ENCODE results near the gene PKLR. TPM values are rescaled to one million over a fixed set of nuclear protein-coding genes. Genes with fewer than 3 reads are reported as not detected.
"Not testable (repeated sequence)": the region's sequence is repeated elsewhere in the genome, so short reads cannot be mapped to it uniquely, and the experiment has no call there.

Gene PKLR
- total and polyA plus RNA-seq, 3 experiments from 2014 or later: not detected

GRCh38 chr1:155251566-155251965 is 49.7 kb downstream of the PKLR start:
- Mint-ChIP-seq H3K36me3 (peaks cover 0 to 7% (median 0%) of the 10 kb centered on the region in 3 donors), H3K4me1 (peaks cover 22 to 34% (median 28%) of the 10 kb centered on the region in 3 donors), H3K4me3 (peak overlapping the region in 1 of 7 donors; percentile 17), H3K27ac (peak overlapping the region in 2 of 8 donors; percentile 27 to 41), H3K9me3 (no peaks in the 10 kb centered on the region), H3K27me3 (no peaks in the 10 kb centered on the region)
- H3K9me3 ChIP-seq (ENCODE audit: low read length): no peaks in the 10 kb centered on the region
- H3K36me3 ChIP-seq (ENCODE audit: insufficient read depth, low read length): peaks cover 2% of the 10 kb centered on the region
- H3K27me3 ChIP-seq (ENCODE audit: insufficient read depth, low read length, poor library complexity, severe bottlenecking): no peaks in the 10 kb centered on the region
- H3K27ac ChIP-seq (ENCODE audit: low read depth, low read length): no peak overlapping the region
- H3K4me3 ChIP-seq (ENCODE audit: low read length): no peak overlapping the region
- ChIA-PET POLR2A (interaction anchor here (0.5 to 3.3 kb wide), 4 partner anchors 10 to 432 kb away, joined by 3 to 16 read pairs (median 7); partner anchors contain the start of genes CLK2 and SCAMP3), CTCF (interaction anchor here (0.8 to 7.1 kb wide), 30 partner anchors 9 to 474 kb away, joined by 3 to 116 read pairs (median 7); partner anchors contain the start of genes CLK2, FDPS, HCN3 and KRTCAP2)
- peaks cover 7% of the 10 kb centered on the region for H3K4me1 ChIP-seq (ENCODE audit: insufficient read depth, low read length)
- DNase-seq: no peak

- ChIA-PET CTCF (interaction anchor here (0.6 to 7.1 kb wide), 48 partner anchors 9 to 475 kb away, joined by 3 to 116 read pairs (median 5); partner anchors contain the start of genes CLK2, FDPS, HCN3 and KRTCAP2), POLR2A (interaction anchor here (1.0 to 3.3 kb wide), 4 partner anchors 11 to 313 kb away, joined by 6 to 16 read pairs (median 7); partner anchors contain the start of genes CLK2 and SCAMP3)
- Mint-ChIP-seq H3K36me3 (no peaks in the 10 kb centered on the region), H3K27me3 (no peaks in the 10 kb centered on the region), H3K4me1 (peaks cover 20 to 32% (median 24%) of the 10 kb centered on the region in 3 donors), H3K27ac (peak overlapping the region in 4 of 8 donors; percentile 13 to 83 (median 40)), H3K4me3 (peak overlapping the region; percentile 17 to 84 (median 59)), H3K9me3 (no peaks in the 10 kb centered on the region)
- Histone ChIP-seq H3K4me3 (ENCODE audit: low read length) (peak overlapping the region; percentile 54), H3K9me3 (ENCODE audit: low read length) (no peaks in the 10 kb centered on the region), H3K4me1 (ENCODE audit: insufficient read depth, low read length) (peaks cover 5% of the 10 kb centered on the region), H3K27ac (ENCODE audit: low read depth, low read length) (no peak overlapping the region), H3K36me3 (ENCODE audit: insufficient read depth, low read length) (no peaks in the 10 kb centered on the region), H3K27me3 (ENCODE audit: insufficient read depth, low read length, poor library complexity, severe bottlenecking) (no peaks in the 10 kb centered on the region)
- peak; percentile 88 to 97 (median 95) for DNase-seq
Measured at GRCh38 chr1:155250633-155251449, 50.4 kb downstream of the PKLR start.

- Histone ChIP-seq H3K4me1 (ENCODE audit: insufficient read depth, low read length) (peaks cover under 1% of the 10 kb centered on the region), H3K27ac (ENCODE audit: low read depth, low read length) (no peak overlapping the region), H3K4me3 (ENCODE audit: low read length) (peak overlapping the region; percentile 54), H3K9me3 (ENCODE audit: low read length) (no peaks in the 10 kb centered on the region), H3K36me3 (ENCODE audit: insufficient read depth, low read length) (no peaks in the 10 kb centered on the region), H3K27me3 (ENCODE audit: insufficient read depth, low read length, poor library complexity, severe bottlenecking) (no peaks in the 10 kb centered on the region)
- no peaks in the 10 kb centered on the region for H3K9me3 Mint-ChIP-seq
- H3K27ac Mint-ChIP-seq: peak overlapping the region in 3 of 8 donors; percentile 13 to 55 (median 24)
- ChIA-PET CTCF (interaction anchor here (0.6 to 7.1 kb wide), 38 partner anchors 9 to 348 kb away, joined by 3 to 116 read pairs (median 6); partner anchors contain the start of genes CLK2, FDPS, HCN3 and KRTCAP2), POLR2A (interaction anchor here (1.0 to 3.3 kb wide), 4 partner anchors 11 to 313 kb away, joined by 6 to 16 read pairs (median 7); partner anchors contain the start of genes CLK2 and SCAMP3)
- H3K4me1 Mint-ChIP-seq: peaks cover 18 to 26% (median 20%) of the 10 kb centered on the region in 3 donors
- H3K4me3 Mint-ChIP-seq: peak overlapping the region; percentile 17 to 84 (median 62)
- DNase-seq: peak in 2 of 5 donors; percentile 17 to 52
- H3K36me3 Mint-ChIP-seq: no peaks in the 10 kb centered on the region
- H3K27me3 Mint-ChIP-seq: no peaks in the 10 kb centered on the region
Measured at GRCh38 chr1:155250246-155250632, 51.0 kb downstream of the PKLR start.

- H3K27ac Mint-ChIP-seq: peak overlapping the region in 1 of 8 donors; percentile 62
- H3K27ac ChIP-seq (ENCODE audit: low read depth, low read length): no peak overlapping the region
- no peak overlapping the region for H3K4me3 ChIP-seq (ENCODE audit: low read length)
- peaks cover 0 to 3% (median 3%) of the 10 kb centered on the region in 5 donors for H3K9me3 Mint-ChIP-seq
- peaks cover 18% of the 10 kb centered on the region for H3K4me1 ChIP-seq (ENCODE audit: insufficient read depth, low read length)
- no peak for DNase-seq
- CTCF ChIA-PET: interaction anchor here (1.0 to 7.1 kb wide), 5 partner anchors 13 to 75 kb away, joined by 3 to 116 read pairs (median 20); partner anchors contain the start of genes KRTCAP2, RUSC1, SCAMP3 and THBS3
- peaks cover 22 to 27% (median 26%) of the 10 kb centered on the region in 3 donors for H3K4me1 Mint-ChIP-seq
- H3K27me3 ChIP-seq (ENCODE audit: insufficient read depth, low read length, poor library complexity, severe bottlenecking): no peaks in the 10 kb centered on the region
- H3K36me3 Mint-ChIP-seq: peaks cover 0 to 3% (median 2%) of the 10 kb centered on the region in 3 donors
- H3K27me3 Mint-ChIP-seq: peaks cover 4 to 9% of the 10 kb centered on the region in 2 donors
- H3K9me3 ChIP-seq (ENCODE audit: low read length): no peaks in the 10 kb centered on the region
- POLR2A ChIA-PET: interaction anchor here (0.8 kb wide), 1 partner anchor 1078 kb away, joined by 3 read pairs; no protein-coding TSS in a partner anchor
- H3K4me3 Mint-ChIP-seq: no peak overlapping the region
- no peaks in the 10 kb centered on the region for H3K36me3 ChIP-seq (ENCODE audit: insufficient read depth, low read length)
Measured at GRCh38 chr1:155247667-155248553, 53.3 kb downstream of the PKLR start.

- H3K9me3 Mint-ChIP-seq; H3K36me3 ChIP-seq (ENCODE audit: insufficient read depth, low read length); H3K4me3 ChIP-seq (ENCODE audit: low read length); H3K27me3 ChIP-seq (ENCODE audit: insufficient read depth, low read length, poor library complexity, severe bottlenecking); DNase-seq; CTCF ChIA-PET; H3K27me3 Mint-ChIP-seq; H3K36me3 Mint-ChIP-seq; H3K9me3 ChIP-seq (ENCODE audit: low read length); H3K27ac ChIP-seq (ENCODE audit: low read depth, low read length): not testable (repeated sequence)
- peak overlapping the region in 4 of 8 donors; percentile 22 to 69 (median 45) for H3K27ac Mint-ChIP-seq
- peak overlapping the region in 1 of 7 donors; percentile 60 for H3K4me3 Mint-ChIP-seq
- peaks cover 22 to 35% (median 29%) of the 10 kb centered on the region in 3 donors for H3K4me1 Mint-ChIP-seq
- H3K4me1 ChIP-seq (ENCODE audit: insufficient read depth, low read length): peaks cover 22% of the 10 kb centered on the region
- POLR2A ChIA-PET: interaction anchor here (0.5 to 0.8 kb wide), 2 partner anchors 12 to 1077 kb away, joined by 3 read pairs; no protein-coding TSS in a partner anchor
Measured at GRCh38 chr1:155246796-155247195, 54.4 kb downstream of the PKLR start.

GRCh38 chr1:155245163-155245524 is 56.1 kb downstream of the PKLR start:
- peaks cover 33 to 45% (median 39%) of the 10 kb centered on the region in 3 donors for H3K4me1 Mint-ChIP-seq
- H3K27ac ChIP-seq (ENCODE audit: low read depth, low read length): peak overlapping the region; percentile 75
- peak overlapping the region; percentile 79 for H3K4me3 ChIP-seq (ENCODE audit: low read length)
- peak overlapping the region; percentile 89 to 99 (median 95) for H3K27ac Mint-ChIP-seq
- H3K36me3 Mint-ChIP-seq: peaks cover 0 to 4% (median 2%) of the 10 kb centered on the region in 3 donors
- no peaks in the 10 kb centered on the region for H3K36me3 ChIP-seq (ENCODE audit: insufficient read depth, low read length)
- ChIA-PET CTCF (interaction anchor here (1.0 to 2.7 kb wide), 6 partner anchors 17 to 78 kb away, joined by 3 to 21 read pairs (median 9); partner anchors contain the start of genes CLK2, MTX1, SCAMP3 and THBS3), POLR2A (interaction anchor here (0.6 to 1.9 kb wide), 6 partner anchors 11 to 333 kb away, joined by 3 to 6 read pairs (median 4); partner anchors contain the start of genes CLK2 and SCAMP3)
- peaks cover 4 to 9% of the 10 kb centered on the region in 2 donors for H3K27me3 Mint-ChIP-seq
- DNase-seq: no peak
- H3K9me3 Mint-ChIP-seq: peaks cover 0 to 3% (median 3%) of the 10 kb centered on the region in 5 donors
- no peaks in the 10 kb centered on the region for H3K27me3 ChIP-seq (ENCODE audit: insufficient read depth, low read length, poor library complexity, severe bottlenecking)
- peaks cover 36% of the 10 kb centered on the region for H3K4me1 ChIP-seq (ENCODE audit: insufficient read depth, low read length)
- H3K4me3 Mint-ChIP-seq: peak overlapping the region; percentile 82 to 95 (median 89)
- H3K9me3 ChIP-seq (ENCODE audit: low read length): no peaks in the 10 kb centered on the region
